Activated T-cell treated with anti-CD3 and anti-CD28 coated beads, Interleukin-2, amount 50 U/mL, for 72 hours (primary cell): Measurements from ENCODE around the gene COPG1. TPM values are rescaled to one million over a fixed set of nuclear protein-coding genes. Genes with fewer than 3 reads are reported as not detected.

Experiments
- ATAC-seq, 2 donors: fragments of 150-1000 bp; cut with Tn5 transposase; replicated peaks in 1 of 2; 2 replicates each; pipeline ENCODE4 v1.10.0; 2021; ENCODE audit warnings: moderate library complexity in 2 of 2, mild to moderate bottlenecking in 1 of 2
- DNase-seq, 2 donors: peaks; one replicate each; pipeline ENCODE4 v3.0.0; 2021 to 2022; ENCODE audit warnings: mixed read lengths in 1 of 2
- H3K27ac Mint-ChIP-seq: one replicate; pipeline ENCODE4 v1.8.0; 2022; ENCODE audit warnings: mild to moderate bottlenecking, moderate library complexity, mixed read lengths
- H3K27me3 Mint-ChIP-seq: one replicate; pipeline ENCODE4 v1.8.0; 2022; ENCODE audit warnings: low read depth, mixed read lengths
- H3K36me3 Mint-ChIP-seq, 2 donors: one replicate each; pipeline ENCODE4 v1.8.0; 2022; ENCODE audit warnings: mixed read lengths in 2 of 2, mild to moderate bottlenecking in 1 of 2; ENCODE audit not compliant: insufficient read depth in 2 of 2
- H3K4me1 Mint-ChIP-seq: one replicate; pipeline ENCODE4 v1.8.0; 2022; ENCODE audit warnings: low read depth, mixed read lengths
- H3K4me3 Mint-ChIP-seq, 2 donors: one replicate each; pipeline ENCODE4 v1.8.0; 2022; ENCODE audit warnings: mild to moderate bottlenecking in 2 of 2, mixed read lengths in 2 of 2, moderate library complexity in 2 of 2
- H3K9me3 Mint-ChIP-seq, 2 donors: one replicate each; pipeline ENCODE4 v1.8.0; 2022; ENCODE audit warnings: mixed read lengths in 2 of 2
- total RNA-seq, 2 donors: library from RNA; stranded (reverse); gene quantifications; one replicate each; pipeline ENCODE4 v1.2.3, GENCODE V29; 2022

COPG1 gene
- total RNA-seq, 2 donors from 2014 or later, result 183 to 205 TPM

- H3K27me3 Mint-ChIP-seq, result no peaks in the 10 kb centered on the region
- DNase-seq, result peak; percentile 31 to 48
- H3K27ac Mint-ChIP-seq, result peak overlapping the region; percentile 88
- peaks cover 0 to 5% of the 10 kb centered on the region in 2 donors for H3K36me3 Mint-ChIP-seq
- ATAC-seq, result no peak
- peak overlapping the region; percentile 90 for H3K4me3 Mint-ChIP-seq
- H3K9me3 Mint-ChIP-seq, result no peaks in the 10 kb centered on the region
- H3K4me1 Mint-ChIP-seq, result peaks cover 44% of the 10 kb centered on the region
Observed at GRCh38 chr3:129315223-129315997, 66.0 kb downstream of the COPG1 start.

GRCh38 chr3:129315998-129316247 is 66.5 kb downstream of the COPG1 start:
- peaks cover 39% of the 10 kb centered on the region for H3K4me1 Mint-ChIP-seq
- ATAC-seq (no peak), DNase-seq (no peak)
- no peaks in the 10 kb centered on the region for H3K9me3 Mint-ChIP-seq
- H3K27ac Mint-ChIP-seq, result peak overlapping the region; percentile 51
- H3K27me3 Mint-ChIP-seq, result no peaks in the 10 kb centered on the region
- peak overlapping the region; percentile 76 to 90 for H3K4me3 Mint-ChIP-seq
- H3K36me3 Mint-ChIP-seq, result peaks cover 0 to 5% of the 10 kb centered on the region in 2 donors

GRCh38 chr3:129316248-129317013 is 67.0 kb downstream of the COPG1 start:
- ATAC-seq (peak; percentile 26 to 37), DNase-seq (peak; percentile 90 to 93)
- peaks cover 0 to 5% of the 10 kb centered on the region in 2 donors for H3K36me3 Mint-ChIP-seq
- H3K4me1 Mint-ChIP-seq, result peaks cover 39% of the 10 kb centered on the region
- no peaks in the 10 kb centered on the region for H3K27me3 Mint-ChIP-seq
- H3K9me3 Mint-ChIP-seq, result no peaks in the 10 kb centered on the region
- H3K27ac Mint-ChIP-seq, result peak overlapping the region; percentile 51
- peak overlapping the region; percentile 76 to 90 for H3K4me3 Mint-ChIP-seq

GRCh38 chr3:129317014-129317771 is 67.8 kb downstream of the COPG1 start:
- H3K27ac Mint-ChIP-seq, result no peak overlapping the region
- peaks cover 33% of the 10 kb centered on the region for H3K4me1 Mint-ChIP-seq
- peak overlapping the region in 1 of 2 donors; percentile 90 for H3K4me3 Mint-ChIP-seq
- ATAC-seq, result no peak
- H3K9me3 Mint-ChIP-seq, result no peaks in the 10 kb centered on the region
- DNase-seq, result no peak
- peaks cover 0 to 5% of the 10 kb centered on the region in 2 donors for H3K36me3 Mint-ChIP-seq
- no peaks in the 10 kb centered on the region for H3K27me3 Mint-ChIP-seq

DNA sequence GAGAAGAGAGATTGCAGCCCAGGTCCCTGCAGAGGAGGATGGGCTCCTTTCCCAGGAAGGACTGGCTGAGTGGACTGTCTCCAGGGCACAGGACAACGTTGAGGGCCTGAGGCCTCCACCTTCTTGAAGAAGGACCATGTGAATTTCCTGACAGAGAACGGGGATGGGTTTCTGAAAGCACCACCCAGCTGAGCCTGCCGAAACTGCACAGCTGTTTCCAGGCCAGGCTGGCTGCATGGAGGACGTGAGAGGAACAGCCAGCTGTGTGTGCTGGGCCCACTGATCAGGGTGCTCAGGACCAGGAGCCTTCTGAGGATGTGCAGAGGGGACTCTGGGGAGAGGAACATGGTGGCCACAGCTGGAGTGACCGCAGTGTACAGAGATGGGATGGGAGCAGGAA is 68.4 kb downstream of the COPG1 start:
- peaks cover 27% of the 10 kb centered on the region for H3K4me1 Mint-ChIP-seq
- no peaks in the 10 kb centered on the region for H3K27me3 Mint-ChIP-seq
- peaks cover 0 to 5% of the 10 kb centered on the region in 2 donors for H3K36me3 Mint-ChIP-seq
- H3K27ac Mint-ChIP-seq, result no peak overlapping the region
- no peak for ATAC-seq
- no peaks in the 10 kb centered on the region for H3K9me3 Mint-ChIP-seq
- no peak for DNase-seq
- peak overlapping the region in 1 of 2 donors; percentile 90 for H3K4me3 Mint-ChIP-seq

GRCh38 chr3:129318921-129319320 is 69.5 kb downstream of the COPG1 start:
- Mint-ChIP-seq H3K27ac (no peak overlapping the region), H3K27me3 (no peaks in the 10 kb centered on the region), H3K4me1 (peaks cover 16% of the 10 kb centered on the region), H3K4me3 (no peak overlapping the region), H3K9me3 (no peaks in the 10 kb centered on the region), H3K36me3 (peaks cover 0 to 5% of the 10 kb centered on the region in 2 donors)
- no peak for ATAC-seq
- no peak for DNase-seq

- no peak overlapping the region for H3K4me3 Mint-ChIP-seq
- ATAC-seq (no peak), DNase-seq (no peak)
- no peaks in the 10 kb centered on the region for H3K27me3 Mint-ChIP-seq
- H3K27ac Mint-ChIP-seq, result no peak overlapping the region
- no peaks in the 10 kb centered on the region for H3K9me3 Mint-ChIP-seq
- H3K4me1 Mint-ChIP-seq, result peaks cover 10% of the 10 kb centered on the region
- peaks cover 0 to 1% of the 10 kb centered on the region in 2 donors for H3K36me3 Mint-ChIP-seq
Observed at GRCh38 chr3:129320261-129320660, 70.9 kb downstream of the COPG1 start.

DNA sequence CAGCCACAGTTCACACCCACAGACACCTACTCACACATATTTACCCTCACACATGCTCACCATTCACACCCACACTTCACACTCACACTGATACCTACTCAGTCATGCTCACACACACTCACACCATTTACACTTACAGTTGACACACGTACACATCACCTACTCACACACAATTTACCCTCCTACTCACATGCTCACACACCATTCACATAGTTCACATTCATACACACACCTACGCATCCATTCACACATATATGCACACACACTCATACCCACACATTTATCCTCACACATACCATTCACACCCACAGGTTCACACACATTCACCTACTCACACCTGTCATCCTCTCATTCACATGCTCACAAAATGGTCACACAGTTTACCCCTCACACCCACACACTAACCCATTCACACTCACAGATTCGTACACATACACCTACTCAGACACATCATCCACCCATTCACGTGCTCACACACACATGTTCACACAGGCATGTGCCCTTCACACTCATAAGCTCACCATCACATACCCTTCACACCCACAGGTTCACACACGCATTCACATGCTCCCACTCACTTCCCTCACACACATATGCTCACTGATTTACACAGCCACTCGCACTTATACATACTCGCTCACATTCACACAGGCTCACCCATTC is 71.5 kb downstream of the COPG1 start:
- Mint-ChIP-seq H3K9me3 (no peaks in the 10 kb centered on the region), H3K4me3 (no peak overlapping the region), H3K36me3 (no peaks in the 10 kb centered on the region), H3K27me3 (no peaks in the 10 kb centered on the region), H3K27ac (no peak overlapping the region), H3K4me1 (peaks cover 10% of the 10 kb centered on the region)
- DNase-seq, result no peak
- ATAC-seq, result no peak

GRCh38 chr3:129321887-129322286 is 72.5 kb downstream of the COPG1 start:
- Mint-ChIP-seq H3K27ac (no peak overlapping the region), H3K4me3 (no peak overlapping the region), H3K4me1 (peaks cover 10% of the 10 kb centered on the region)

GRCh38 chr3:129323651-129324294 is 74.4 kb downstream of the COPG1 start:
- Mint-ChIP-seq H3K9me3 (no peaks in the 10 kb centered on the region), H3K4me1 (no peaks in the 10 kb centered on the region), H3K36me3 (no peaks in the 10 kb centered on the region), H3K4me3 (no peak overlapping the region), H3K27me3 (no peaks in the 10 kb centered on the region), H3K27ac (no peak overlapping the region)
- ATAC-seq (no peak), DNase-seq (no peak)

More at GRCh38 chr3:129321887-129322286, 72.5 kb downstream of the COPG1 start:
- H3K36me3 Mint-ChIP-seq, result no peaks in the 10 kb centered on the region
- H3K9me3 Mint-ChIP-seq, result no peaks in the 10 kb centered on the region
- ATAC-seq (no peak), DNase-seq (no peak)
- H3K27me3 Mint-ChIP-seq, result no peaks in the 10 kb centered on the region

DNA sequence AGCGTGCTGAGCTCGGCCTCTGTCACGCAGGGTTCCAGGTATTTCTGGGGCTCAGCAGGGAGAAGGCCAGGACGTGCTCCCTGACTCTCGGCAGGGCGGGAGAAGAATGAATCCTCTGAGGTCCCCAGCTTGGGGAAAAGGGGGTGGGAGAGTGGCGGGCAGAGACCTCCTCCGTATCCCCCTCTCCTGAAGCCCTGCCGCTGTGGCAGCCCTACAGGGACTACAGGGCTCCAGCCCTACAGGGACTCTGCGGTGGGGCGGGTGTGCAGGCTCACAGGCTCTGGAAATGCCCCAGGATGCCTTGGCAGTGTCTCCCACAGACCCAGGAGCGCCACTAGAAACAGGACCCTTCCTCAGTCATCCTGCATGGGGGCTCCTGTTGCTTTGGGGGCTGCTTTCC is 75.4 kb downstream of the COPG1 start:
- no peaks in the 10 kb centered on the region for H3K4me1 Mint-ChIP-seq
- no peak for DNase-seq
- H3K4me3 Mint-ChIP-seq, result no peak overlapping the region
- no peaks in the 10 kb centered on the region for H3K27me3 Mint-ChIP-seq
- no peaks in the 10 kb centered on the region for H3K9me3 Mint-ChIP-seq
- no peaks in the 10 kb centered on the region for H3K36me3 Mint-ChIP-seq
- no peak for ATAC-seq
- no peak overlapping the region for H3K27ac Mint-ChIP-seq

- Mint-ChIP-seq H3K27me3 (no peaks in the 10 kb centered on the region), H3K27ac (no peak overlapping the region), H3K36me3 (no peaks in the 10 kb centered on the region), H3K4me3 (no peak overlapping the region), H3K4me1 (no peaks in the 10 kb centered on the region), H3K9me3 (no peaks in the 10 kb centered on the region)
- DNase-seq (no peak), ATAC-seq (no peak)
Observed at GRCh38 chr3:129325383-129325782, 76.0 kb downstream of the COPG1 start.
